H1 (cell line): ENCODE measurements around the gene TTC39A.

Experiments used
- BRCA1 ChIP-seq: IDR thresholded peaks from 2 replicates; pipeline ENCODE4 v1.6.1; 2012; ENCODE audit warnings: low read depth, low read length, improper control_type of control experiment
- CBX5 ChIP-seq: fragments of 300-800, 300-1000 bp; sonication (generic); IDR thresholded peaks from 2 replicates; pipeline ENCODE4 v1.7.1; 2016; ENCODE audit warnings: antibody characterized with exemption, low read length, low read depth
- CHD1 ChIP-seq: IDR thresholded peaks from 2 replicates; pipeline ENCODE4 v1.6.1; 2012; ENCODE audit warnings: low read depth, low read length, improper control_type of control experiment
- EP300 ChIP-seq, 2 experiments: IDR thresholded peaks; 1 replicate in 1 of 2; 2 replicates in 1 of 2; pipeline ENCODE4 v1.6.1; 2011 to 2012; ENCODE audit warnings: low read depth in 2 of 2, low read length in 2 of 2, mild to moderate bottlenecking in 2 of 2, borderline replicate concordance in 1 of 2, inconsistent platforms in 1 of 2, moderate library complexity in 1 of 2
- EZH2 ChIP-seq: fragments of 200-600 bp; sonication (generic); IDR thresholded peaks from 2 replicates; pipeline ENCODE4 v1.7.1; 2012; ENCODE audit warnings: low read depth, mild to moderate bottlenecking, moderate library complexity, low read length, inconsistent platforms; ENCODE audit not compliant: severe bottlenecking
- JUN ChIP-seq: IDR thresholded peaks from 2 replicates; pipeline ENCODE4 v1.6.1; 2011; ENCODE audit warnings: low read depth, mild to moderate bottlenecking, improper control_type of control experiment, low read length
- MAFK ChIP-seq: IDR thresholded peaks from 2 replicates; pipeline ENCODE4 v1.6.1; 2012; ENCODE audit warnings: low read depth, mild to moderate bottlenecking, improper control_type of control experiment, low read length
- POLR2A ChIP-seq, 2 experiments: IDR thresholded peaks; 1 replicate in 1 of 2; 2 replicates in 1 of 2; pipeline ENCODE4 v1.6.1; 2011; ENCODE audit warnings: low read depth in 2 of 2, low read length in 2 of 2, mild to moderate bottlenecking in 2 of 2; ENCODE audit errors: control extremely low read depth in 1 of 2
- RAD21 ChIP-seq, 2 experiments: IDR thresholded peaks in 1 of 2; conservative IDR thresholded peaks in 1 of 2; 2 replicates each; pipeline ENCODE4 v1.6.1; 2011; ENCODE audit warnings: low read depth in 2 of 2, low read length in 2 of 2, improper control_type of control experiment in 1 of 2, inconsistent platforms in 1 of 2, mild to moderate bottlenecking in 1 of 2, moderate library complexity in 1 of 2
- SP1 ChIP-seq: IDR thresholded peaks from 2 replicates; pipeline ENCODE4 v1.6.1; 2011; ENCODE audit warnings: low read depth, low read length
- SRF ChIP-seq: IDR thresholded peaks from 2 replicates; pipeline ENCODE4 v1.6.1; 2011; ENCODE audit warnings: mild to moderate bottlenecking, low read depth, low read length, moderate library complexity
- TF ChIP-seq, protein P1 (sequence below): IDR thresholded peaks from 2 replicates; pipeline ENCODE4 v1.6.1; 2012; ENCODE audit warnings: inconsistent platforms
- TF ChIP-seq, protein P2 (sequence below), 3 experiments: IDR thresholded peaks; 1 replicate in 2 of 3; 2 replicates in 1 of 3; pipeline versions ENCODE4 v1.5.1 to v1.6.1; 2011; ENCODE audit warnings: low read length in 3 of 3, mild to moderate bottlenecking in 3 of 3, inconsistent platforms in 2 of 3, low read depth in 1 of 3, moderate library complexity in 1 of 3; ENCODE audit not compliant: insufficient read depth in 1 of 3; ENCODE audit errors: control extremely low read depth in 1 of 3
- TF ChIP-seq, protein P3 (sequence below): IDR thresholded peaks from 2 replicates; pipeline ENCODE4 v1.6.1; 2011; ENCODE audit warnings: low read length, improper control_type of control experiment

DNA sequence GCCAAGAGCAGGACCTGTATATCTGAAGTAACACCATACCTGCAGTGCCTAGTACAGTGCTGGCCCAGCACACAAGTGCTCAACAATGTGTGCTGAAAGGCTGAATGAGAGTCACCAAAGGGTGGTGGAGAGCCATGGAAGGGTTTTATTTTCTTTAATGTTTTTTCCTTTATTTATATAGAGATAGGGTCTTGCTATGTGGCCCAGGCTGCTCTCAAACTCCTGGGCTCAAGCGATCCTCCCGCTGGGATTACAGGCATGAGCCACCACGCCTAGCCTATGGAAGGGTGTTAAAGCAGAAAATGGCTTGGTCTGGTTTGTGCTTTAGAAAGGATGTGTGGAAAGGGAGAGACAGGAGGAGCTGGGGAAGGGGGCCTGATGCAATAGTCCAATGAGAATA is 13.3 kb upstream of the TTC39A start:
- no peak for TF ChIP-seq EP300 (IDR thresholded peaks at IDR 0.05; ENCODE audit: borderline replicate concordance in 1 of 2, low read depth in 2 of 2, low read length in 2 of 2)
- no peak for TF ChIP-seq EZH2
- TF ChIP-seq MAFK, result no peak
- TF ChIP-seq, protein P1, sequence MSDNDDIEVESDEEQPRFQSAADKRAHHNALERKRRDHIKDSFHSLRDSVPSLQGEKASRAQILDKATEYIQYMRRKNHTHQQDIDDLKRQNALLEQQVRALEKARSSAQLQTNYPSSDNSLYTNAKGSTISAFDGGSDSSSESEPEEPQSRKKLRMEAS, result no peak
- no peak for TF ChIP-seq POLR2A (IDR thresholded peaks at IDR 0.05; ENCODE audit: control extremely low read depth in 1 of 2, low read depth in 2 of 2, low read length in 2 of 2)
- TF ChIP-seq, protein P2, sequence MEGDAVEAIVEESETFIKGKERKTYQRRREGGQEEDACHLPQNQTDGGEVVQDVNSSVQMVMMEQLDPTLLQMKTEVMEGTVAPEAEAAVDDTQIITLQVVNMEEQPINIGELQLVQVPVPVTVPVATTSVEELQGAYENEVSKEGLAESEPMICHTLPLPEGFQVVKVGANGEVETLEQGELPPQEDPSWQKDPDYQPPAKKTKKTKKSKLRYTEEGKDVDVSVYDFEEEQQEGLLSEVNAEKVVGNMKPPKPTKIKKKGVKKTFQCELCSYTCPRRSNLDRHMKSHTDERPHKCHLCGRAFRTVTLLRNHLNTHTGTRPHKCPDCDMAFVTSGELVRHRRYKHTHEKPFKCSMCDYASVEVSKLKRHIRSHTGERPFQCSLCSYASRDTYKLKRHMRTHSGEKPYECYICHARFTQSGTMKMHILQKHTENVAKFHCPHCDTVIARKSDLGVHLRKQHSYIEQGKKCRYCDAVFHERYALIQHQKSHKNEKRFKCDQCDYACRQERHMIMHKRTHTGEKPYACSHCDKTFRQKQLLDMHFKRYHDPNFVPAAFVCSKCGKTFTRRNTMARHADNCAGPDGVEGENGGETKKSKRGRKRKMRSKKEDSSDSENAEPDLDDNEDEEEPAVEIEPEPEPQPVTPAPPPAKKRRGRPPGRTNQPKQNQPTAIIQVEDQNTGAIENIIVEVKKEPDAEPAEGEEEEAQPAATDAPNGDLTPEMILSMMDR (IDR thresholded peaks at IDR 0.05; ENCODE audit: control extremely low read depth in 1 of 3, insufficient read depth in 1 of 3, low read depth in 1 of 3, low read length in 3 of 3), result no peak
- TF ChIP-seq RAD21 (IDR thresholded peaks at IDR 0.05 in 1 of 2, conservative IDR thresholded peaks at IDR 0.05 in 1 of 2; ENCODE audit: low read depth in 2 of 2, low read length in 2 of 2), result no peak
- no peak for TF ChIP-seq JUN
- no peak for TF ChIP-seq CHD1
- no peak for TF ChIP-seq BRCA1
- TF ChIP-seq SP1, result no peak
- TF ChIP-seq, protein P3, sequence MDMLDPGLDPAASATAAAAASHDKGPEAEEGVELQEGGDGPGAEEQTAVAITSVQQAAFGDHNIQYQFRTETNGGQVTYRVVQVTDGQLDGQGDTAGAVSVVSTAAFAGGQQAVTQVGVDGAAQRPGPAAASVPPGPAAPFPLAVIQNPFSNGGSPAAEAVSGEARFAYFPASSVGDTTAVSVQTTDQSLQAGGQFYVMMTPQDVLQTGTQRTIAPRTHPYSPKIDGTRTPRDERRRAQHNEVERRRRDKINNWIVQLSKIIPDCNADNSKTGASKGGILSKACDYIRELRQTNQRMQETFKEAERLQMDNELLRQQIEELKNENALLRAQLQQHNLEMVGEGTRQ, result no peak
- TF ChIP-seq CBX5, result no peak
- no peak for TF ChIP-seq SRF
